GM18951 (cell line): Measurements from ENCODE around the gene MBP.

Source experiments
- POLR2A ChIP-seq: IDR thresholded peaks from 4 replicates; pipeline ENCODE4 v1.6.1; 2011; ENCODE audit warnings: mild to moderate bottlenecking; ENCODE audit not compliant: insufficient read length, insufficient read depth; ENCODE audit errors: extremely low read depth
- in situ Hi-C: fragments of 300-500 bp; cut with MboI; formaldehyde crosslinking; loops from one replicate; pipeline ENCODE4 v1.12.0; 2022; ENCODE audit warnings: low sequenced_read_pairs, mixed read lengths, inconsistent platforms; ENCODE audit not compliant: unreplicated experiment

Gene MBP

GRCh38 chr18:76943542-76944339, 188.8 kb downstream of the MBP start:
- in situ Hi-C loops: no loop called here

DNA sequence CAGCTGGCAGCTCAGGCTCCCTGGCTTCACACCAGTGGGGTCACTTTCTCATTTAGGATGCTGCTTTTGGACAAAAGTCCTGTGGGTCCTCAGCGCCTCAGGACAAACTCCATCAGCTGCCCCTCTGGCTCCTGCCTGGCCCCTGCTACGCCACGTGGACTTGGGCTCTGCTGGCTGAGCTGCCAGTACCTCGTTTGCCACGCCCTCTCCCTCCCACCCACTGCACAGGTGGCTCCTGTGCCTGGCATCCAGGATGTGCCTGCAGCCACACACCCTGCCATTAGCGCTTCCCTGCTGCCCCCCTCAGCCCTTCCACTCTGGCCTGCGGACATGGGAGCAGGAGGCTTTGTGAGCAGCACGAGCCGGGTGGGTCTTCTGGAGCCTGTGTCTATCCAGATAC, 191.3 kb downstream of the MBP start:
- in situ Hi-C loops: no loop called here
- no peak for TF ChIP-seq POLR2A

More at GRCh38 chr18:76943542-76944339, 188.8 kb downstream of the MBP start:
- no peak for TF ChIP-seq POLR2A

DNA sequence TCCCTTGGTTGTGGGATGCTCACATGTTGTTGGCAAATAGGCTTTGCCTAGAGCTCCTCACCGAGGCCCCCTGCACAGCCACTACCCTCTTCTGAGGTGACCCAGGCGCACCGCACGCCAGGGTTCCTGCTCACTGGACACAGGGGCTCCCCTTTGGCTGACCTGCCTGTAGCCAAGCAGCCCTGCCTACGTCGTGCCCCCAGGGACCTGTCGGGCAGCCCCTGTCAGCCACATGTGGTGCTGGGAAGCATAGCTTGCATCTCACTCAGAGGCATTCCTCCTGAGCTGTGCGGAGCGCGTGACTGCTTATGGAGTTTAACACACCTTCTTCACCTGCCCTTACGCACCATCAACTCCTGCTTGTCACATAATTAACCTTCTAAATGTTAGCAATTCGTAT, 194.0 kb downstream of the MBP start:
- TF ChIP-seq POLR2A: no peak
- in situ Hi-C loops: no loop called here

DNA sequence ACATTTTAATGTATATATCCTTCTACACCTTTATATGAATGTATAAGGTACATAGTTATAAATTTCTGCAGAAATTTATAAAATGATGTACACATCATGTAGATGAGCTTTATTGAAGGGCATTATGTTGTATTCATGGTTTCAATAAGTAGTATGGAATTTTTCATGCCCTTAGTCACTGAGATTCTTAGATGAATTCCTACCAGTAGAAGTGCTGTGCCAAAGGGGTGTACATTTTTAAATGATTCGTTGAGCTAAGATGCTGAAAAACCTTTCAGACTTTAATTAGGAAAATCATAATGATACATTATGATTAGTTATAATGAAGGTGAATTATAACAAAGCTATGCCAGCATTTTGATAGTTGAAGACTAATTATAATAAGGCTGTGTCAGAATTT, 195.0 kb downstream of the MBP start:
- in situ Hi-C loops: no loop called here
- no peak for TF ChIP-seq POLR2A

GRCh38 chr18:76936877-76937276, 195.7 kb downstream of the MBP start:
- in situ Hi-C loops: no loop called here
- no peak for TF ChIP-seq POLR2A

DNA sequence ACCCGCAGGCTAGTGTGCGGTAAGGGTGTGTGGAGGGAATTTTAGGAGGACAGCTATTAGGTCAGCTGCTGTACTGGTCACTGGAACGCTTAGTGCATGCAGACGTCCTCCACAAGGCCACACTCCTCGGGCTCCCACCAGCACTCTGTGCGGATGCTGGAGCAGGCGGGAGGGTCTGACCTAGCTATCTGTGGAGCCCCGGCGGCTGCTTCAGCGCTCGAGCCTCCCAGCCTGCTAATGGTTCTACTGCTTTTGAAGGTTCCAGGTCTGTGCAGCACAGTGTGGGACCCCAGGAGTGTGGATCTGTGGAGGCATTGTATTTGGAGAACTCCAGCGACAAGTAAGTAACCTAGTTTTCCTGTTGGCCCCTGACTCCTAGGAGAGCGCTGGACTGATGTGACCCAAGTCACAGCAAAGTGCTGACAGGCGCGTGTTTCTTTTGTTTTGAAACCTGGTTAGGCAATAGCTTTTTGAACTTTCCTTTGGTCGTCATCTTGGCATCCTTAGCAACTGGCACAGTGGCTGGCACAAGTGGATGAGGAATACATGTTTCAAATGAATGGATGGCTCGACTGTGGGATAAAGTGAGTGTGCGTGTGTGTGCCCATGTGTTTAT, 196.8 kb downstream of the MBP start:
- no peak for TF ChIP-seq POLR2A
- in situ Hi-C loops: no loop called here

DNA sequence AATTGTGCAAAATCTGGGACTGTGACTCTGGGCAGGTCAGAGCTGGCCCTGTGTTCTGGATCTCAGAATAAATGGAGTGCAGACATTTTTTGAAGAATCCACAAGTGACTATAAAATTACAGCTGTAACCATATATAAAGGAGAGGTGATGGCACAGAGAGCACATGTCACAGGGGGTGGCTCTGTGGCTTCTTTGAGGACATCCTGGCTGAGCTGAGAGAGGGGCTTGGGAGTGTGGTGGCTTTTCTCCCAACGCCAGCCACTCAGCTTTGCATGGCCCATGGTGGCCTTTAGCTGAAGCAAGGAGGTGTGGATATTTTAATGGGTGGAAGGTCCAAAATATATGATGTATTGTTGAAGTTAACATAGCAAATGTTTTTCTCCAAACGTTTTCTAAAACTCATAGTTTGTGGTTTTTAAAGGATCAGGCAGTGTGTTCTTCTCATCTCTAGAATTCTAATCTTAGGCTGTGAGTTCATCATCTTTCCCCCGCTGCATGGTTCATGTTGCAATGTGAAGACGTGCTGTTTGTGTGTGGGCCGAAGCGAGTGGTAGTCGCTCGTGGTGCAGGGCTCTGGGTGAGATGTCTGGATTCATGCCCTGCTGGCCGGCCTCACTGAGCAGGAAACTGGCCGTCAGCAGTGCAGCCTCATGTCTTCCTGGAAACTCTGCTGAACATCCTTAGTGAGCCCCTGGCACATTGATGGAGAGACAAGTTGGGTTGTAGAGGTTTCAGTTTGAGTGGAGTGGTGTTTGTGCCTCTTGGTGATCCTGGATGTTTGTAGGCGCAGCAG, 200.4 kb downstream of the MBP start:
- no peak for TF ChIP-seq POLR2A
- in situ Hi-C loops: no loop called here

DNA sequence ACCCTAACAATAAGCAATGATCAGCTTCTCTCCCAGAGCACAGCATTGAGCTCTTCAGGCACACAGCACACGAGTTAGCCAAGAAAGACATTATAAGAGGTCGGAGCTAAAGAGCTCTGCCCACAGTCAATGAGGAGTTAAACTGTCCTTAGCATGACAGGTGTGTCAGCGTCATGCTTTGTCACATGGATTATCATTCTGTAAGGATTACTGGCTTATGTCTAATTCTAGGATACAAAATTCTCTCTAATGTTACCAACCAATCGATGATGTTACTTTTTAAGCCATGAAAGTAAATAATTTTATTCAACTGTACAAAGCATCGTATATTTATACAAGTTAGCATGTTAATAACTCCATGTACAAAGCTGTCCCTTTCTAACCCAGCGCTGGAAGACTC, 201.4 kb downstream of the MBP start:
- in situ Hi-C loops: no loop called here
- TF ChIP-seq POLR2A: no peak
